HepG2 (cell line): ENCODE data around the gene FXR2. TPM values are rescaled to one million over a fixed set of nuclear protein-coding genes. Genes with fewer than 3 reads are reported as not detected.

ENCODE experiments used
- ETV5 ChIP-seq: IDR thresholded peaks from 2 replicates; pipeline ENCODE4 v1.6.1; 2018; ENCODE audit warnings: missing biosample characterization, missing genetic modification reagents, inconsistent platforms, borderline replicate concordance
- FOXK2 ChIP-seq: fragments of 450-650 bp; IDR thresholded peaks from 2 replicates; pipeline ENCODE4 v1.6.1; 2016
- GRHL1 ChIP-seq: sonication (generic); formaldehyde crosslinking; conservative IDR thresholded peaks from 2 replicates; pipeline ENCODE4 v1.8.0; 2022; ENCODE audit warnings: missing genetic modification reagents
- HBP1 ChIP-seq: IDR thresholded peaks from 2 replicates; pipeline ENCODE4 v1.6.1; 2016; ENCODE audit warnings: low read depth, control low read depth
- HNRNPL ChIP-seq: fragments of 200-400 bp; formaldehyde crosslinking; IDR thresholded peaks from 2 replicates; pipeline ENCODE4 v1.6.1; 2017; ENCODE audit warnings: mild to moderate bottlenecking, low read depth, low read length
- HNRNPLL ChIP-seq: fragments of 200-400 bp; formaldehyde crosslinking; IDR thresholded peaks from 2 replicates; pipeline ENCODE4 v1.6.1; 2017; ENCODE audit warnings: mild to moderate bottlenecking, low read depth, low read length; ENCODE audit not compliant: poor library complexity, severe bottlenecking
- HOXA9 ChIP-seq: sonication (generic); formaldehyde crosslinking; IDR thresholded peaks from 2 replicates; pipeline ENCODE4 v1.8.1; 2022; ENCODE audit warnings: missing genetic modification reagents, mild to moderate bottlenecking, moderate library complexity, borderline replicate concordance
- JUND ChIP-seq: sonication (generic); formaldehyde crosslinking; IDR thresholded peaks from 2 replicates; pipeline ENCODE4 v1.8.0; 2022; ENCODE audit warnings: mild to moderate bottlenecking, missing genetic modification reagents
- KMT2A ChIP-seq: sonication (generic); formaldehyde crosslinking; IDR thresholded peaks from 2 replicates; pipeline ENCODE4 v1.4.0; 2020; ENCODE audit warnings: missing genetic modification reagents
- MAFF ChIP-seq: IDR thresholded peaks from 2 replicates; pipeline ENCODE4 v1.6.1; 2011; ENCODE audit warnings: low read depth, low read length, improper control_type of control experiment
- NFAT5 ChIP-seq: sonication (generic); formaldehyde crosslinking; IDR thresholded peaks from 2 replicates; pipeline ENCODE4 v1.4.0; 2020; ENCODE audit warnings: missing genetic modification reagents
- TIGD3 ChIP-seq: sonication (generic); formaldehyde crosslinking; IDR thresholded peaks from 2 replicates; pipeline ENCODE4 v1.5.1; 2020; ENCODE audit warnings: mild to moderate bottlenecking, missing genetic modification reagents, borderline replicate concordance
- ZNF382 ChIP-seq: sonication (generic); formaldehyde crosslinking; IDR thresholded peaks from 2 replicates; pipeline ENCODE4 v1.5.0; 2020; ENCODE audit warnings: missing genetic modification reagents, mild to moderate bottlenecking, borderline replicate concordance
- ZNF460 ChIP-seq: sonication (generic); formaldehyde crosslinking; IDR thresholded peaks from 2 replicates; pipeline ENCODE4 v1.5.1; 2020; ENCODE audit warnings: missing genetic modification reagents, mild to moderate bottlenecking, borderline replicate concordance
- ZNF615 ChIP-seq: sonication (generic); formaldehyde crosslinking; IDR thresholded peaks from 2 replicates; pipeline ENCODE4 v1.5.0; 2020; ENCODE audit warnings: mild to moderate bottlenecking, missing genetic modification reagents, borderline replicate concordance
- ZNF674 ChIP-seq: sonication (generic); formaldehyde crosslinking; IDR thresholded peaks from 2 replicates; pipeline ENCODE4 v1.5.0; 2020; ENCODE audit warnings: low read depth, mild to moderate bottlenecking, missing genetic modification reagents
- polyA plus RNA-seq, 8 experiments: library from polyadenylated mRNA; depleted of rRNA in 3 of 8; stranded (reverse) in 7 of 8; unstranded in 1 of 8; fragments of >200 nt; fragmentation: Illumina TruSeq in 4 of 8; extraction: Trizol in 4 of 8; gene quantifications; 2 replicates each; pipeline versions ENCODE4 v1.2.1 to v1.2.3, GENCODE V29; 2011 to 2016; ENCODE audit warnings: low read depth in 4 of 8, missing spikeins in 1 of 8, mixed read lengths in 1 of 8; ENCODE audit not compliant: insufficient read depth in 1 of 8
- total RNA-seq, 5 experiments: library from RNA; depleted of rRNA; stranded (reverse); fragments of >200 nt; fragmentation: Illumina TruSeq; extraction: Trizol; gene quantifications; 2 replicates each; pipeline ENCODE4 v1.2.3, GENCODE V29; 2016; ENCODE audit warnings: low read depth in 1 of 5

FXR2 gene
- total and polyA plus RNA-seq, 2 of the 13 experiments (the other 11 are each of a cell fraction or from before 2014, with no cell fraction given): 20.9 to 24.4 TPM

- no peak for TF ChIP-seq ZNF674 (CRISPR knock-in tag)
- TF ChIP-seq ZNF382 (CRISPR knock-in tag): no peak
- TF ChIP-seq FOXK2: no peak
- no peak for TF ChIP-seq HOXA9 (CRISPR knock-in tag)
- TF ChIP-seq ETV5 (CRISPR knock-in tag): no peak; the same call in 1 of the 2 replicates
- no peak for TF ChIP-seq ZNF615 (CRISPR knock-in tag)
- TF ChIP-seq ZNF460 (CRISPR knock-in tag): no peak
- TF ChIP-seq TIGD3 (CRISPR knock-in tag): no peak
- TF ChIP-seq MAFF: no peak
- no peak; the same call in 1 of the 2 replicates for TF ChIP-seq KMT2A (CRISPR knock-in tag)
- no peak for TF ChIP-seq JUND
- TF ChIP-seq GRHL1 (CRISPR knock-in tag): no peak
- TF ChIP-seq HNRNPL: no peak
- TF ChIP-seq HNRNPLL: peak; percentile 22
- TF ChIP-seq HBP1: peak; percentile 84; the same call in 1 of the 2 replicates
- no peak for TF ChIP-seq NFAT5
Measured at GRCh38 chr17:7561589-7562207, 53.0 kb downstream of the FXR2 start, which contains the start of gene SENP3 (continued).
